Measurements from ENCODE around the gene COL4A6.

Gene COL4A6

DNA sequence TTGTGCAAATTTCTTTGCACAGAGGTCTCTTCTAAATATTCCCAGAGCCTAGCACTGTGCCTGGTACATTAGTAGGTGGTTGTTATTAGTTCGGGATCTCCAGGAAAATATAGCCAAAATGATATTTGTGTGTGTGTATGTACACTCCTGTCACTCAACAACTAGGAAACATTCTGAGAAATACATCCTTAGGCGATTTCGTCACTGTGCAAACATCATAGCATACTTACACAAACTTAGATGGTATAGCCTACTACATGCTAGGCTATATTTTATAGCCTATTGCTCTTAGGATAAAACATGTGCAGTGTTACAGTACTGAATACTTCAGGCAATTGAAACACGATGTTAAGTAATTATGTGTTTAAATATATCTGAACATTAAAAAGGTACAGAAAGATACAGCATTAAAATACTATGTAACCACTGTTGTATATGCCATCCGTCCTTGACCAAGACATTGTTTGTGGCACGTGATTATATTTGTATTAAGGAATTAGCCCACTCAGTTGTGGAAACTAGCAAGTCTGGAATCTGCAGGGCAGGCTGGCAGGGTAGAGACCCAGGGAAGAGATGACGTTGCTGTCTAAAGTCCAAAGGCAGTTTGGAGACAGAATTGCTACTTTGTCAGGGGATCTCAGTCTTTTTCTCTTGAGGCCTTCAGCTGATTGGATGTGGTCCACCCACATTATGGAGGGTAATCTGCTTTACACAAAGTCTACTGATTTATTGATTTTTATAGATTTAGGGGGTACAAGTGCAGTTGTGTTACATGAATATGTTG lies 106.9 kb downstream of the COL4A6 start:
- Histone ChIP-seq H3K79me2 (ENCODE audit: control insufficient read depth, low read length) (no peaks in the 10 kb centered on the region), H3K4me3 (ENCODE audit: low read length) (no peak overlapping the region), H4K20me1 (ENCODE audit: control insufficient read depth, insufficient read depth, low read depth, low read length) (no peaks in the 10 kb centered on the region), H3F3A (ENCODE audit: control insufficient read depth, insufficient read depth) (no peaks in the 10 kb centered on the region), H3K4me2 (ENCODE audit: low read length) (no peak overlapping the region), H3K27me3 (ENCODE audit: control insufficient read depth, low read length) (no peaks in the 10 kb centered on the region), H3K9me3 (ENCODE audit: control insufficient read depth, insufficient read depth, low read length) (no peaks in the 10 kb centered on the region), H3K27ac (ENCODE audit: low read depth, low read length) (no peak overlapping the region), H3K4me1 (ENCODE audit: control insufficient read depth, low read length) (no peaks in the 10 kb centered on the region), H3K36me3 (ENCODE audit: control insufficient read depth, low read length) (no peaks in the 10 kb centered on the region), H3K9me2 (replicated peaks; ENCODE audit: control insufficient read depth, low read length) (no peaks in the 10 kb centered on the region)
- no peak for TF ChIP-seq EZH2phosphoT487 (IDR thresholded peaks at IDR 0.05; ENCODE audit: borderline replicate concordance, low read length)
- TF ChIP-seq, protein P1, sequence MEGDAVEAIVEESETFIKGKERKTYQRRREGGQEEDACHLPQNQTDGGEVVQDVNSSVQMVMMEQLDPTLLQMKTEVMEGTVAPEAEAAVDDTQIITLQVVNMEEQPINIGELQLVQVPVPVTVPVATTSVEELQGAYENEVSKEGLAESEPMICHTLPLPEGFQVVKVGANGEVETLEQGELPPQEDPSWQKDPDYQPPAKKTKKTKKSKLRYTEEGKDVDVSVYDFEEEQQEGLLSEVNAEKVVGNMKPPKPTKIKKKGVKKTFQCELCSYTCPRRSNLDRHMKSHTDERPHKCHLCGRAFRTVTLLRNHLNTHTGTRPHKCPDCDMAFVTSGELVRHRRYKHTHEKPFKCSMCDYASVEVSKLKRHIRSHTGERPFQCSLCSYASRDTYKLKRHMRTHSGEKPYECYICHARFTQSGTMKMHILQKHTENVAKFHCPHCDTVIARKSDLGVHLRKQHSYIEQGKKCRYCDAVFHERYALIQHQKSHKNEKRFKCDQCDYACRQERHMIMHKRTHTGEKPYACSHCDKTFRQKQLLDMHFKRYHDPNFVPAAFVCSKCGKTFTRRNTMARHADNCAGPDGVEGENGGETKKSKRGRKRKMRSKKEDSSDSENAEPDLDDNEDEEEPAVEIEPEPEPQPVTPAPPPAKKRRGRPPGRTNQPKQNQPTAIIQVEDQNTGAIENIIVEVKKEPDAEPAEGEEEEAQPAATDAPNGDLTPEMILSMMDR (IDR thresholded peaks at IDR 0.05; ENCODE audit: low read depth, low read length, poor library complexity, severe bottlenecking) = no peak

DNA sequence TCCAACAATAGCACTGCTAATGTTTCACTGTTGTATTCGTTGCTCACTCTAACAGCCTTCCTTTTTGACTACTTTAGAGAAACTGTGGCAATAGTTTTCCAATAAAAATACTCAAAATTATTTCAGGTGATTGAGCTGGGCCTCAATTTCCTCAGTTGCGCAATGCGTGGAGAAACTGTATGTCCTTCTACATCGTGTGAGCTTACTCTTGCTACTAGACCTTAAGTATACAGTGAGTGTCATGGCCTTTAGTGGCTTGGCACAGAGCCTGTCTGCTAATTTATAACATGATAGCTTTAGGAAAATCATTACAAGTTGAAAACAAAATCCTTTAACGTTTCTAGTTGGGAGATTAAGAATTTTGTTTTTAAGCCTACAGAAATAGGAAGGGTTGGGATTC lies 114.5 kb downstream of the COL4A6 start:
- no peaks in the 10 kb centered on the region for H3K9me3 ChIP-seq (ENCODE audit: control insufficient read depth, insufficient read depth, low read length)
- no peak overlapping the region for H3K4me3 ChIP-seq (ENCODE audit: low read length)
- no peaks in the 10 kb centered on the region for H3K27me3 ChIP-seq (ENCODE audit: control insufficient read depth, low read length)
- no peaks in the 10 kb centered on the region for H3K9me2 ChIP-seq (replicated peaks; ENCODE audit: control insufficient read depth, low read length)
- TF ChIP-seq, protein P1 (IDR thresholded peaks at IDR 0.05; ENCODE audit: low read depth, low read length, poor library complexity, severe bottlenecking) = no peak
- no peak for TF ChIP-seq EZH2phosphoT487 (IDR thresholded peaks at IDR 0.05; ENCODE audit: borderline replicate concordance, low read length)
- H3K36me3 ChIP-seq (ENCODE audit: control insufficient read depth, low read length) = no peaks in the 10 kb centered on the region
- no peaks in the 10 kb centered on the region for H3K79me2 ChIP-seq (ENCODE audit: control insufficient read depth, low read length)
- no peaks in the 10 kb centered on the region for H4K20me1 ChIP-seq (ENCODE audit: control insufficient read depth, insufficient read depth, low read depth, low read length)
- H3K27ac ChIP-seq (ENCODE audit: low read depth, low read length) = no peak overlapping the region
- H3F3A ChIP-seq (ENCODE audit: control insufficient read depth, insufficient read depth) = no peaks in the 10 kb centered on the region
- H3K4me1 ChIP-seq (ENCODE audit: control insufficient read depth, low read length) = no peaks in the 10 kb centered on the region
- no peak overlapping the region for H3K4me2 ChIP-seq (ENCODE audit: low read length)

DNA sequence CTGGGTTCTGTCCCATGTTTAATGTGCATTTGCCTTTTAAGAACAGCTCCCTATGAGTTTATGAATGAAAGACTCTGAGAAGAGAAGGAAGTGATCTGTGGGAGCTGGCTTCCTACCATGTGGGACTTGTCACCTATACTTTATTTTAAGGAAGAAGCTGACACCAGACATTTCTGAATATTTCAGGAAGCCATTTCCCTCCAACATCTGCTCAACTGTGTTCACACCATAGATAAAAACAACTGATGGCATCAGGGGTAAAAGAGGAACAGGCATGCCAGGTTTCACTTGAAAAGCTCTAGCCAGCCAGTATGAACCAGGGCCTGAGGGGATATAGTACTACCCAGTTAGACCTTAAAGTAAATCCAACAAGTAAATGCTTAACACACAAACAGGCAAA lies 116.0 kb downstream of the COL4A6 start:
- H3F3A ChIP-seq (ENCODE audit: control insufficient read depth, insufficient read depth) = no peaks in the 10 kb centered on the region
- no peaks in the 10 kb centered on the region for H3K9me3 ChIP-seq (ENCODE audit: control insufficient read depth, insufficient read depth, low read length)
- no peak overlapping the region for H3K4me3 ChIP-seq (ENCODE audit: low read length)
- H4K20me1 ChIP-seq (ENCODE audit: control insufficient read depth, insufficient read depth, low read depth, low read length) = no peaks in the 10 kb centered on the region
- TF ChIP-seq EZH2phosphoT487 (IDR thresholded peaks at IDR 0.05; ENCODE audit: borderline replicate concordance, low read length) = no peak
- TF ChIP-seq, protein P1 (IDR thresholded peaks at IDR 0.05; ENCODE audit: low read depth, low read length, poor library complexity, severe bottlenecking) = no peak
- no peaks in the 10 kb centered on the region for H3K27me3 ChIP-seq (ENCODE audit: control insufficient read depth, low read length)
- no peaks in the 10 kb centered on the region for H3K4me1 ChIP-seq (ENCODE audit: control insufficient read depth, low read length)
- H3K4me2 ChIP-seq (ENCODE audit: low read length) = no peak overlapping the region
- H3K79me2 ChIP-seq (ENCODE audit: control insufficient read depth, low read length) = no peaks in the 10 kb centered on the region
- H3K36me3 ChIP-seq (ENCODE audit: control insufficient read depth, low read length) = no peaks in the 10 kb centered on the region
- H3K27ac ChIP-seq (ENCODE audit: low read depth, low read length) = no peak overlapping the region
- H3K9me2 ChIP-seq (replicated peaks; ENCODE audit: control insufficient read depth, low read length) = no peaks in the 10 kb centered on the region

Measured in DOHH2 (cell line).